Uterus (tissue), 2 donors: ENCODE measurements around the gene FASLG.

Experiments used
- CTCF ChIP-seq, 4 experiments: fragments of 200-600 bp in 2 of 4; fragments of 450-650 bp in 2 of 4; sonication (generic) in 2 of 4; IDR thresholded peaks; one replicate each; pipeline ENCODE4 v1.5.1; 2016 to 2019; ENCODE audit warnings: antibody characterized with exemption in 4 of 4, mild to moderate bottlenecking in 2 of 4, moderate library complexity in 1 of 4
- POLR2A ChIP-seq, 2 donors: fragments of 450-650 bp; IDR thresholded peaks; one replicate each; pipeline ENCODE4 v1.6.1; 2016; ENCODE audit warnings: antibody characterized with exemption in 2 of 2, mild to moderate bottlenecking in 1 of 2, moderate library complexity in 1 of 2

- TF ChIP-seq CTCF (IDR thresholded peaks at IDR 0.05) (no peak), POLR2A (IDR thresholded peaks at IDR 0.05) (no peak)
These were observed 17.4 kb upstream of the FASLG start for GRCh38 chr1:172641492-172641891.
